H9 (cell line): ENCODE results near the gene SNRNP40. TPM values are rescaled to one million over a fixed set of nuclear protein-coding genes. Genes with fewer than 3 reads are reported as not detected.

ENCODE experiments used
- DNase-seq: peaks from one replicate; pipeline ENCODE4 v3.0.0-alpha.2; 2017
- H2AFZ ChIP-seq: one replicate; pipeline ENCODE4 v1.6.1; 2013; ENCODE audit warnings: mild to moderate bottlenecking, low read length, control low read depth, moderate library complexity
- H2AK5ac ChIP-seq: 2 replicates; pipeline ENCODE4 v1.6.1; 2013; ENCODE audit warnings: low read length, control low read depth, mixed read lengths; ENCODE audit not compliant: insufficient read length
- H2BK120ac ChIP-seq: one replicate; pipeline ENCODE4 v1.6.1; 2013; ENCODE audit warnings: low read depth, mild to moderate bottlenecking, low read length, control low read depth, inconsistent platforms; ENCODE audit not compliant: poor library complexity, severe bottlenecking
- H2BK12ac ChIP-seq: 2 replicates; pipeline ENCODE4 v1.6.1; 2013; ENCODE audit warnings: low read length, control low read depth, mixed read lengths, low read depth; ENCODE audit not compliant: insufficient read length
- H2BK15ac ChIP-seq: 2 replicates; pipeline ENCODE4 v1.6.1; 2013; ENCODE audit warnings: low read depth, low read length, control low read depth
- H2BK20ac ChIP-seq: one replicate; pipeline ENCODE4 v1.6.1; 2013; ENCODE audit warnings: low read depth, mild to moderate bottlenecking, low read length, control low read depth, inconsistent platforms; ENCODE audit not compliant: poor library complexity, severe bottlenecking
- H2BK5ac ChIP-seq: 2 replicates; pipeline ENCODE4 v1.6.1; 2013; ENCODE audit warnings: low read length, control low read depth, mixed read lengths; ENCODE audit not compliant: insufficient read length
- H3K14ac ChIP-seq: 2 replicates; pipeline ENCODE4 v1.6.1; 2013; ENCODE audit warnings: low read length, control low read depth; ENCODE audit not compliant: insufficient read depth
- H3K18ac ChIP-seq: 2 replicates; pipeline ENCODE4 v1.6.1; 2013; ENCODE audit warnings: low read depth, mild to moderate bottlenecking, mixed read lengths, low read length, control low read depth; ENCODE audit not compliant: insufficient read length
- H3K23ac ChIP-seq: 2 replicates; pipeline ENCODE4 v1.6.1; 2013; ENCODE audit warnings: low read length, control low read depth, mixed read lengths, low read depth; ENCODE audit not compliant: insufficient read length
- H3K23me2 ChIP-seq: 2 replicates; pipeline ENCODE4 v1.6.1; 2013; ENCODE audit warnings: low read depth, mild to moderate bottlenecking, mixed read lengths, low read length, control low read depth; ENCODE audit not compliant: insufficient read length, poor library complexity, severe bottlenecking
- H3K27ac ChIP-seq: 2 replicates; pipeline ENCODE4 v1.5.1; 2013; ENCODE audit warnings: low read length, control low read depth, mixed read lengths, low read depth; ENCODE audit not compliant: insufficient read length
- H3K27me3 ChIP-seq: 2 replicates; pipeline ENCODE4 v1.6.1; 2013; ENCODE audit warnings: low read length, control low read depth, inconsistent platforms; ENCODE audit not compliant: insufficient read depth
- H3K4ac ChIP-seq: 2 replicates; pipeline ENCODE4 v1.6.1; 2013; ENCODE audit warnings: low read depth, mild to moderate bottlenecking, control low read depth, inconsistent platforms, low read length, moderate library complexity
- H3K4me1 ChIP-seq: 2 replicates; pipeline ENCODE4 v1.6.1; 2013; ENCODE audit warnings: low read length, control low read depth, inconsistent platforms; ENCODE audit not compliant: insufficient read depth
- H3K4me2 ChIP-seq: 2 replicates; pipeline ENCODE4 v1.6.1; 2013; ENCODE audit warnings: low read length, control low read depth, mixed read lengths; ENCODE audit not compliant: insufficient read length, insufficient read depth
- H3K56ac ChIP-seq: 2 replicates; pipeline ENCODE4 v1.6.1; 2013; ENCODE audit warnings: low read depth, mild to moderate bottlenecking, mixed read lengths, low read length, control low read depth; ENCODE audit not compliant: insufficient read length
- H3K79me1 ChIP-seq: 2 replicates; pipeline ENCODE4 v1.6.1; 2013; ENCODE audit warnings: low read depth, mild to moderate bottlenecking, moderate library complexity, low read length, control low read depth, inconsistent platforms; ENCODE audit not compliant: insufficient read depth, poor library complexity, severe bottlenecking
- H3K79me2 ChIP-seq: 2 replicates; pipeline ENCODE4 v1.6.1; 2013; ENCODE audit warnings: low read length, control low read depth, inconsistent platforms; ENCODE audit not compliant: insufficient read depth
- H3K9ac ChIP-seq: 2 replicates; pipeline ENCODE4 v1.6.1; 2013; ENCODE audit warnings: low read length, control low read depth, mixed read lengths; ENCODE audit not compliant: insufficient read length; ENCODE audit errors: extremely low read depth
- H3K9me3 ChIP-seq: one replicate; pipeline ENCODE4 v1.6.1; 2013; ENCODE audit warnings: low read depth, low read length, inconsistent platforms; ENCODE audit not compliant: control insufficient read depth
- H3T11ph ChIP-seq: one replicate; pipeline ENCODE4 v1.6.1; 2013; ENCODE audit warnings: mild to moderate bottlenecking, low read length, control low read depth, inconsistent platforms
- H4K20me1 ChIP-seq: one replicate; pipeline ENCODE4 v1.6.1; 2013; ENCODE audit not compliant: control insufficient read depth, insufficient read length, insufficient read depth
- H4K5ac ChIP-seq: 2 replicates; pipeline ENCODE4 v1.6.1; 2013; ENCODE audit warnings: low read depth, mild to moderate bottlenecking, mixed read lengths, low read length, control low read depth; ENCODE audit not compliant: insufficient read length
- H4K8ac ChIP-seq: replicated peaks from 2 replicates; pipeline ENCODE4 v1.6.1; 2013; ENCODE audit warnings: low read length, control low read depth, mixed read lengths, low read depth; ENCODE audit not compliant: insufficient read length
- H4K91ac ChIP-seq: 2 replicates; pipeline ENCODE4 v1.6.1; 2013; ENCODE audit warnings: low read depth, mild to moderate bottlenecking, moderate library complexity, mixed read lengths, low read length, control low read depth; ENCODE audit not compliant: insufficient read length
- H3K27ac Mint-ChIP-seq, 3 experiments: 2 replicates in 2 of 3; 3 replicates in 1 of 3; pipeline ENCODE4 v1.8.0; 2020 to 2021; ENCODE audit warnings: mixed read lengths in 3 of 3, mild to moderate bottlenecking in 1 of 3, moderate library complexity in 1 of 3
- H3K27me3 Mint-ChIP-seq: 2 replicates; pipeline ENCODE4 v1.8.0; 2021; ENCODE audit warnings: low read depth, mild to moderate bottlenecking, moderate library complexity, mixed read lengths
- H3K36me3 Mint-ChIP-seq, 3 experiments: 2 replicates in 2 of 3; 3 replicates in 1 of 3; pipeline ENCODE4 v1.8.0; 2020 to 2021; ENCODE audit warnings: low read depth in 3 of 3, mixed read lengths in 3 of 3; ENCODE audit not compliant: insufficient read depth in 1 of 3
- H3K4me1 Mint-ChIP-seq, 2 experiments: 2 replicates each; pipeline ENCODE4 v1.8.0; 2020; ENCODE audit warnings: mixed read lengths in 2 of 2
- H3K4me3 Mint-ChIP-seq, 2 experiments: 2 replicates in 1 of 2; 3 replicates in 1 of 2; pipeline ENCODE4 v1.8.0; 2020 to 2021; ENCODE audit warnings: mild to moderate bottlenecking in 2 of 2, mixed read lengths in 2 of 2, moderate library complexity in 1 of 2
- H3K9me3 Mint-ChIP-seq, 2 experiments: 2 replicates in 1 of 2; 3 replicates in 1 of 2; pipeline ENCODE4 v1.8.0; 2020; ENCODE audit warnings: mild to moderate bottlenecking in 2 of 2, mixed read lengths in 2 of 2, moderate library complexity in 1 of 2
- WGBS: extraction: QIAGEN DNeasy Blood & Tissue Kit; methylation state at CpG from one replicate; pipeline ENCODE4 v1.1.7; 2013; ENCODE audit warnings: missing lambda C conversion rate, low lambda C conversion rate, mixed read lengths; ENCODE audit not compliant: insufficient read length; ENCODE audit errors: extremely low coverage; 5-methylcytosine and 5-hydroxymethylcytosine counted together
- total RNA-seq: library from RNA; stranded (reverse); gene quantifications from 2 replicates; pipeline ENCODE4 v1.2.1, GENCODE V29; 2021
- TF ChIP-seq, protein P1 (sequence below): fragments of 200-600 bp; sonication (generic); conservative IDR thresholded peaks from 3 replicates; pipeline ENCODE4 v1.8.0; 2021; ENCODE audit warnings: antibody characterized with exemption, mild to moderate bottlenecking

The SNRNP40 gene
- total RNA-seq, 1 experiment from 2014 or later: 132 TPM

GRCh38 chr1:31264790-31265386 is 31.7 kb downstream of the SNRNP40 start:
- Histone ChIP-seq H2BK120ac (no peak overlapping the region), H2AFZ (no peak overlapping the region), H2BK20ac (no peak overlapping the region), H4K91ac (no peak overlapping the region), H2BK12ac (no peak overlapping the region), H3K9me3 (no peaks in the 10 kb centered on the region), H3K4me1 (no peaks in the 10 kb centered on the region), H4K8ac (no peak overlapping the region), H3K56ac (no peak overlapping the region), H3K27ac (no peak overlapping the region), H2BK15ac (no peak overlapping the region), H3T11ph (no peak overlapping the region), H3K23me2 (no peaks in the 10 kb centered on the region), H3K23ac (no peak overlapping the region), H3K14ac (no peak overlapping the region), H4K20me1 (no peaks in the 10 kb centered on the region), H2BK5ac (no peak overlapping the region), H3K4ac (no peak overlapping the region), H4K5ac (no peak overlapping the region), H3K79me2 (no peaks in the 10 kb centered on the region), H3K4me2 (no peak overlapping the region), H3K18ac (no peak overlapping the region), H2AK5ac (no peak overlapping the region), H3K79me1 (no peaks in the 10 kb centered on the region), H3K9ac (no peak overlapping the region), H3K27me3 (no peaks in the 10 kb centered on the region)
- H3K4me1 Mint-ChIP-seq: no peaks in the 10 kb centered on the region
- TF ChIP-seq, protein P1, sequence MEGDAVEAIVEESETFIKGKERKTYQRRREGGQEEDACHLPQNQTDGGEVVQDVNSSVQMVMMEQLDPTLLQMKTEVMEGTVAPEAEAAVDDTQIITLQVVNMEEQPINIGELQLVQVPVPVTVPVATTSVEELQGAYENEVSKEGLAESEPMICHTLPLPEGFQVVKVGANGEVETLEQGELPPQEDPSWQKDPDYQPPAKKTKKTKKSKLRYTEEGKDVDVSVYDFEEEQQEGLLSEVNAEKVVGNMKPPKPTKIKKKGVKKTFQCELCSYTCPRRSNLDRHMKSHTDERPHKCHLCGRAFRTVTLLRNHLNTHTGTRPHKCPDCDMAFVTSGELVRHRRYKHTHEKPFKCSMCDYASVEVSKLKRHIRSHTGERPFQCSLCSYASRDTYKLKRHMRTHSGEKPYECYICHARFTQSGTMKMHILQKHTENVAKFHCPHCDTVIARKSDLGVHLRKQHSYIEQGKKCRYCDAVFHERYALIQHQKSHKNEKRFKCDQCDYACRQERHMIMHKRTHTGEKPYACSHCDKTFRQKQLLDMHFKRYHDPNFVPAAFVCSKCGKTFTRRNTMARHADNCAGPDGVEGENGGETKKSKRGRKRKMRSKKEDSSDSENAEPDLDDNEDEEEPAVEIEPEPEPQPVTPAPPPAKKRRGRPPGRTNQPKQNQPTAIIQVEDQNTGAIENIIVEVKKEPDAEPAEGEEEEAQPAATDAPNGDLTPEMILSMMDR: no peak
- no peak for DNase-seq
- H3K9me3 Mint-ChIP-seq: no peaks in the 10 kb centered on the region
- no peak overlapping the region; a peak in 1 of 5 replicates for H3K4me3 Mint-ChIP-seq
- H3K27me3 Mint-ChIP-seq: no peaks in the 10 kb centered on the region
- WGBS: no CpG with 5 or more reads among the region's 1 CpG
- no peak overlapping the region for H3K27ac Mint-ChIP-seq
- H3K36me3 Mint-ChIP-seq: peaks cover 35 to 93% (median 75%) of the 10 kb centered on the region in 3 experiments; a peak in 6 of 7 replicates
